PC-9 (cell line): ENCODE results near the gene PRKAG2. TPM values are rescaled to one million over a fixed set of nuclear protein-coding genes. Genes with fewer than 3 reads are reported as not detected.

ENCODE experiments used
- BruUV-seq: library from RNA; stranded (reverse); fragments of 400-500 nt; replicated peaks from 2 replicates; lab custom pipeline; 2021; lab: Mats Ljungman, UMichigan
- CTCF ChIA-PET: fragments of 300-600 bp; sonication (Branson Sonifier 250); formaldehyde crosslinking; loops from one replicate; lab custom pipeline; 2022; ENCODE audit warnings: antibody characterized with exemption; lab: Charles Lee
- POLR2A ChIA-PET: fragments of 300-600 bp; sonication (Branson Sonifier 250); formaldehyde crosslinking; loops from one replicate; lab custom pipeline; 2022; ENCODE audit warnings: antibody characterized with exemption; ENCODE audit not compliant: unreplicated experiment; lab: Charles Lee
- DNase-seq, 2 experiments: peaks; one replicate each; pipeline versions ENCODE4 v3.0.0 to v3.0.0-alpha.2; 2015 to 2022; ENCODE audit warnings: mixed read lengths in 1 of 2
- H2AFZ ChIP-seq: fragments of 200-600 bp; sonication (generic); 2 replicates; pipeline ENCODE4 v1.8.1; 2017; ENCODE audit warnings: antibody characterized with exemption
- H3F3A ChIP-seq: fragments of 200-600 bp; sonication (generic); 2 replicates; pipeline ENCODE4 v1.8.1; 2017; ENCODE audit warnings: antibody characterized with exemption, mild to moderate bottlenecking, low read depth; ENCODE audit not compliant: insufficient read depth
- H3K27ac ChIP-seq: fragments of 200-600 bp; sonication (generic); 2 replicates; pipeline ENCODE4 v1.6.1; 2016; ENCODE audit warnings: mixed run types
- H3K27me3 ChIP-seq: fragments of 200-600 bp; sonication (generic); 2 replicates; pipeline ENCODE4 v1.6.1; 2016; ENCODE audit warnings: low read depth, mixed run types; ENCODE audit not compliant: insufficient read depth
- H3K36me3 ChIP-seq: fragments of 200-600 bp; sonication (generic); 2 replicates; pipeline ENCODE4 v1.6.1; 2016; ENCODE audit warnings: low read depth, mixed run types
- H3K4me1 ChIP-seq: fragments of 200-600 bp; sonication (generic); replicated peaks from 2 replicates; pipeline ENCODE4 v1.6.1; 2016; ENCODE audit warnings: mixed run types; ENCODE audit not compliant: insufficient read depth
- H3K4me2 ChIP-seq: fragments of 200-600 bp; sonication (generic); 2 replicates; pipeline ENCODE4 v1.6.1; 2017; ENCODE audit warnings: mixed run types
- H3K4me3 ChIP-seq: fragments of 200-600 bp; sonication (generic); 2 replicates; pipeline ENCODE4 v1.6.1; 2016; ENCODE audit warnings: mixed run types
- H3K79me2 ChIP-seq: fragments of 200-600 bp; sonication (generic); 2 replicates; pipeline ENCODE4 v1.6.1; 2017; ENCODE audit warnings: low read depth, mixed run types
- H3K9me2 ChIP-seq: fragments of 200-600 bp; sonication (generic); 2 replicates; pipeline ENCODE4 v1.8.1; 2017; ENCODE audit warnings: mild to moderate bottlenecking; ENCODE audit not compliant: insufficient read depth
- H3K9me3 ChIP-seq: fragments of 200-600 bp; sonication (generic); 2 replicates; pipeline ENCODE4 v1.8.1; 2016; ENCODE audit warnings: low read depth; ENCODE audit not compliant: insufficient read depth
- H4K20me1 ChIP-seq: fragments of 200-600 bp; sonication (generic); 2 replicates; pipeline ENCODE4 v1.8.1; 2017; ENCODE audit not compliant: insufficient read depth
- CTCF ChIP-seq: fragments of 200-600 bp; sonication (generic); conservative IDR thresholded peaks from 2 replicates; pipeline ENCODE4 v1.6.1; 2017; ENCODE audit warnings: mixed run types, antibody characterized with exemption, mild to moderate bottlenecking, moderate library complexity
- EZH2 ChIP-seq: fragments of 200-600 bp; sonication (generic); IDR thresholded peaks from 2 replicates; pipeline ENCODE4 v1.8.0; 2017; ENCODE audit warnings: antibody characterized with exemption, low read depth
- intact Hi-C: fragments of 100-400 bp; cut with micrococcal nuclease; formaldehyde crosslinking; loops from one replicate; pipeline ENCODE4 v1.10.0; 2022; ENCODE audit not compliant: unreplicated experiment
- total RNA-seq: library from RNA; stranded (reverse); gene quantifications from 2 replicates; pipeline ENCODE4 v1.2.3, GENCODE V29; 2021

Gene PRKAG2
- total RNA-seq, 1 experiment from 2014 or later, result 37.3 TPM

GRCh38 chr7:151838072-151838471, 38.8 kb downstream of the PRKAG2 start:
- POLR2A ChIA-PET, result no interaction called here
- H3F3A ChIP-seq, result no peaks in the 10 kb centered on the region
- no peak overlapping the region for H3K4me3 ChIP-seq
- H3K4me2 ChIP-seq, result no peak overlapping the region
- no peaks in the 10 kb centered on the region for H4K20me1 ChIP-seq
- BruUV-seq, result no TSS peak
- H3K9me3 ChIP-seq, result no peaks in the 10 kb centered on the region
- H2AFZ ChIP-seq, result no peak overlapping the region
- no peaks in the 10 kb centered on the region for H3K9me2 ChIP-seq
- no peak overlapping the region for H3K27ac ChIP-seq
- H3K27me3 ChIP-seq, result 0 out of 2 replicates have a peak, but pooled peaks cover 18% of the 10 kb centered on the region
- intact Hi-C loops, result no loop called here
- H3K36me3 ChIP-seq, result no peaks in the 10 kb centered on the region
- H3K4me1 ChIP-seq, result no peaks in the 10 kb centered on the region
- no peak for TF ChIP-seq EZH2
- TF ChIP-seq CTCF, result no peak
- CTCF ChIA-PET, result no interaction called here
- no peak for DNase-seq
- no peaks in the 10 kb centered on the region for H3K79me2 ChIP-seq

DNA sequence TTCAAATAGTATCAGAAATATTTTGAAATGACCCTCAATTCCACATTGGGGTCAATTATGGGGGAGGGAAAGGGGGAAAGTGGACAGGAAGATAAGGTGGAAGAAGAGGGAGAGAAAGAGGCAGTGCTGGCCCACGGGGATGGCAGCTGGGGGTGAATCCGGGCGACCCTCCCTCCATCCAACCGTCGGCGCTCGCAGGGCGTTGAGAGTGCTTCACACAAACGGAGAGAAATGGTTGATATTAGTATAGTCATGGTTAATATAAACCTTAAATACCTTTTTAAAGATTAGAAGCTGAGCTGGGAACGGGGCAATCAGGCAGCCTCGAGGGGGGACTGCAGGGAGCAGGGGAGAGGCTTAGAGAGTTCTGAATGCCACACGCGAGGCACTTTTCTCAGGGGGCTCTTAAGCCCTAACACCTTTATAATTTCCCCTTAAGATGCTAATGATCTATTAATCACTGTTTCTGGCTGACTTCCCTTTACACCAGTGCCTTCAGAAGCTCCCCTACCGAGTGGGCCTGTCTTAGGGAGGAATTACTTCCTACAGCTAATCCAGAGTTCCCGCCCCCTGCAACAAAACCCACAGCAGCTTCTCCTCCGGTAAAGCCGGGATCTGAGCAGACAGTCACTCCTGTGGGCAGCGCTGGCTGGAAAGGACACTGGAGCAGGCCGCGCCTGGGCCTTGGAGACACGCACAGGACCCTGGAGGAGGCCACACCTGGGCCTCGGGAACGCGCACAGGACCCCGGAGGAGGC, 39.5 kb downstream of the PRKAG2 start:
- H3K27me3 ChIP-seq, result peaks cover 23% of the 10 kb centered on the region; the same call in 1 of the 2 replicates
- no peak overlapping the region for H2AFZ ChIP-seq
- POLR2A ChIA-PET, result no interaction called here
- no peaks in the 10 kb centered on the region for H3K4me1 ChIP-seq
- no peaks in the 10 kb centered on the region for H3K79me2 ChIP-seq
- H4K20me1 ChIP-seq, result no peaks in the 10 kb centered on the region
- H3F3A ChIP-seq, result no peaks in the 10 kb centered on the region
- intact Hi-C loops, result no loop called here
- TF ChIP-seq EZH2 (no peak), CTCF (no peak)
- no peak overlapping the region for H3K4me2 ChIP-seq
- no peak for DNase-seq
- no peak overlapping the region for H3K27ac ChIP-seq
- no peaks in the 10 kb centered on the region for H3K9me3 ChIP-seq
- no TSS peak for BruUV-seq
- CTCF ChIA-PET, result no interaction called here
- no peak overlapping the region for H3K4me3 ChIP-seq
- no peaks in the 10 kb centered on the region for H3K36me3 ChIP-seq
- no peaks in the 10 kb centered on the region for H3K9me2 ChIP-seq

- no peaks in the 10 kb centered on the region for H3K4me1 ChIP-seq
- POLR2A ChIA-PET, result no interaction called here
- H2AFZ ChIP-seq, result no peak overlapping the region
- CTCF ChIA-PET, result no interaction called here
- H3K9me2 ChIP-seq, result no peaks in the 10 kb centered on the region
- BruUV-seq, result no TSS peak
- H3F3A ChIP-seq, result no peaks in the 10 kb centered on the region
- H3K4me3 ChIP-seq, result no peak overlapping the region
- no peak overlapping the region for H3K4me2 ChIP-seq
- H3K36me3 ChIP-seq, result no peaks in the 10 kb centered on the region
- TF ChIP-seq EZH2, result no peak
- TF ChIP-seq CTCF, result no peak
- no peak for DNase-seq
- H3K9me3 ChIP-seq, result no peaks in the 10 kb centered on the region
- intact Hi-C loops, result no loop called here
- peaks cover 24% of the 10 kb centered on the region; the same call in 1 of the 2 replicates for H3K27me3 ChIP-seq
- no peaks in the 10 kb centered on the region for H3K79me2 ChIP-seq
- no peak overlapping the region for H3K27ac ChIP-seq
- no peaks in the 10 kb centered on the region for H4K20me1 ChIP-seq
Measured at GRCh38 chr7:151836927-151837205, 40.0 kb downstream of the PRKAG2 start.
